Hippocampal formation (tissue), 2 donors: ENCODE data around the gene ZNF609.

ENCODE experiments used
- DNase-seq, 2 donors: peaks; one replicate each; lab custom pipeline; 2025; lab: John Stamatoyannopoulos, UW

Gene ZNF609

DNA sequence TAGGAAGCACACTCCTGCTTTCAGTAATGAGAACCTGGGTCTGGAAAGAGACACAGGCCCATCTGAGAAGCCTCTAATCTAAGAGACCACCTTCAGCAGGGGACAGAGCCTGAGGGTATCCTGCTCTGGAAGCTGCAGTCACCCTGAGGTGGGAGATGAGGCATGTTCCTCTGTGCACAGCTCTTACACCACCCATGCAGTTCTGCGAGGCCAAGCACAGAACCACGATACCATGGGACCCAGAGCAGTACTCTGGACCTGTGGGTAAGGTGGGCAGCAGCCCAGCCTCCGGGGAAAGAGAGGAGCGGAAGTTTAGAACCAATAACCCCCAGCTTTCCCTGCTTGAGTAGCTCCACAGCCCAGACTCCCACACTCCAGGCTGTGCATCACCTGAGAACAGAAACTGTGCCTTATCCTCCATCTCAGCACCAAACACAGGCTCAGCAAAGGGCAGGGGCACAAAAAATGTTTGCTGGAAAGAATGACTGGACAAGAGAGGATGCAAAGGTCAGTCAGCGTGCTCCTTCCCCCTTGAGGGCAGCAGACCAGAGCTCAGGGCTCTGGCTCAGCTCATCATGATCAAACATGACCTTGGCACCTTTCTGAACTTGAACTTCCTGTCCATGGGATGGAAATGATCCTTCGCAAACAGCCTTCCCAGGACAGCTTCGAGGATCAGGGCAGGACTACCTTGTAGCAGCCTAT, 271.9 kb downstream of the ZNF609 start:
- no peak for DNase-seq
